ENCODE data around the gene HSFX4.
"Not testable (repeated sequence)": the region's sequence is repeated elsewhere in the genome, so short reads cannot be mapped to it uniquely, and the experiment has no call there.

- not testable (repeated sequence) for TF ChIP-seq CTCF (IDR thresholded peaks at IDR 0.05; ENCODE audit: borderline replicate concordance, extremely low read depth, low read length, poor library complexity, severe bottlenecking); EZH2 (IDR thresholded peaks at IDR 0.05; ENCODE audit: borderline replicate concordance, low read depth, low read length, severe bottlenecking)
Measured at GRCh38 chrX:149937328-149937727, 8.0 kb downstream of the HSFX4 start.

All from DND-41 (cell line).